Psoas muscle (tissue), 8 donors: ENCODE data around the gene JPT2. TPM values are rescaled to one million over a fixed set of nuclear protein-coding genes. Genes with fewer than 3 reads are reported as not detected.

Experiments
- ATAC-seq, 4 donors: fragments of 200-7000 bp; cut with Tn5 transposase; one replicate each; pipeline ENCODE4 v1.9.1; 2020; ENCODE audit warnings: moderate library complexity in 3 of 4, mild to moderate bottlenecking in 2 of 4
- DNase-seq, 2 donors: peaks; one replicate each; pipeline ENCODE4 v3.0.0-alpha.2; 2020
- H3K27ac ChIP-seq: fragments of 200-600 bp; one replicate; pipeline ENCODE4 v1.8.0; 2022
- H3K27me3 ChIP-seq, 3 donors: fragments of 200-600 bp in 1 of 3; one replicate each; pipeline versions ENCODE4 v1.6.1 to v1.8.0; 2013 to 2022; ENCODE audit warnings: low read length in 2 of 3, mild to moderate bottlenecking in 2 of 3, moderate library complexity in 1 of 3; ENCODE audit not compliant: insufficient read depth in 3 of 3
- H3K36me3 ChIP-seq, 2 donors: fragments of 200-600 bp in 1 of 2; one replicate each; pipeline versions ENCODE4 v1.6.1 to v1.8.0; 2013 to 2022; ENCODE audit warnings: low read depth in 1 of 2, mild to moderate bottlenecking in 1 of 2, moderate library complexity in 1 of 2; ENCODE audit not compliant: insufficient read depth in 1 of 2
- H3K4me1 ChIP-seq: fragments of 200-600 bp; one replicate; pipeline ENCODE4 v1.8.0; 2022
- H3K4me3 ChIP-seq: fragments of 200-600 bp; one replicate; pipeline ENCODE4 v1.8.0; 2022; ENCODE audit warnings: mild to moderate bottlenecking
- H3K9me3 ChIP-seq: fragments of 200-600 bp; one replicate; pipeline ENCODE4 v1.8.0; 2022
- CTCF ChIP-seq: fragments of 200-600 bp; IDR thresholded peaks from one replicate; pipeline ENCODE4 v1.8.0; 2022; ENCODE audit warnings: antibody characterized with exemption
- WGBS, 3 donors: extraction: QIAGEN DNeasy Blood & Tissue Kit; methylation state at CpG; one replicate each; pipeline versions ENCODE4 v1.1.6 to v1.1.7; 2013; 5-methylcytosine and 5-hydroxymethylcytosine counted together
- intact Hi-C, 2 donors: fragments of 100-400 bp; cut with DNase I; formaldehyde crosslinking; loops; one replicate each; pipeline versions ENCODE4 v1.11.0 to v1.14.2; 2022
- polyA plus RNA-seq, 3 donors: library from polyadenylated mRNA; stranded (reverse); fragments of 200-250 nt; gene quantifications; one replicate each; pipeline ENCODE4 v1.2.3, GENCODE V29; 2013
- total RNA-seq, 4 donors: library from RNA; stranded (reverse); fragmentation: NEBNext Ultra II Directional in 2 of 4; extraction: Animal tissue kit (Norgen Biotek cat#: 25700) in 2 of 4; gene quantifications; one replicate each; pipeline versions ENCODE4 v1.2.1 to v1.2.4, GENCODE V29; 2021 to 2023
- donor health status: healthy with polysubstance abuse.
- donor health status: DM: no; HTN: no; CAD: no; lungs with moderate emphysema.
- donor health status: Bipolar disorder and iron deficiency.
- donor health status: healthy.
- donor health status: DM: yes; HTN: yes; CAD: no.
- donor health status: DM: no; HTN: no; CAD: no.
- donor health status: DM: no; HTN: no; CAD: no.
- donor health status: DM: yes; HTN: yes; CAD: no.

Gene JPT2
- total and polyA plus RNA-seq, 7 donors = 14.4 to 30.6 (median 24.1) TPM

- ATAC-seq (peak; percentile 34 to 52 (median 43)), DNase-seq (no peak)
- peak; percentile 78 for TF ChIP-seq CTCF
- Histone ChIP-seq H3K4me3 (no peak overlapping the region), H3K27me3 (no peaks in the 10 kb centered on the region), H3K36me3 (peaks cover 0 to 31% of the 10 kb centered on the region in 2 donors), H3K27ac (peak overlapping the region; percentile 75), H3K4me1 (peaks cover 24% of the 10 kb centered on the region), H3K9me3 (no peaks in the 10 kb centered on the region)
- WGBS, 3 donors = 53 to 59% (median 56%) methylated on average over 6 of the region's 6 CpGs
- intact Hi-C loops = no loop called here
These were observed 45.5 kb downstream of the JPT2 start for GRCh38 chr16:1723450-1724147.

- no peaks in the 10 kb centered on the region for H3K9me3 ChIP-seq
- H3K4me1 ChIP-seq = peaks cover 24% of the 10 kb centered on the region
- 90 to 93% (median 91%) methylated on average over 12 of the region's 12 CpGs for WGBS, 3 donors
- TF ChIP-seq CTCF = no peak
- no peak overlapping the region for H3K4me3 ChIP-seq
- peaks cover 0 to 38% of the 10 kb centered on the region in 2 donors for H3K36me3 ChIP-seq
- H3K27ac ChIP-seq = no peak overlapping the region
- DNase-seq = no peak
- no peaks in the 10 kb centered on the region for H3K27me3 ChIP-seq
- intact Hi-C loops = no loop called here
- no peak for ATAC-seq
These were observed 46.4 kb downstream of the JPT2 start for GRCh38 chr16:1724491-1724890.

GRCh38 chr16:1726661-1727502, 48.8 kb downstream of the JPT2 start:
- no peak for TF ChIP-seq CTCF
- Histone ChIP-seq H3K36me3 (peaks cover 0 to 59% of the 10 kb centered on the region in 2 donors), H3K27me3 (no peaks in the 10 kb centered on the region), H3K27ac (no peak overlapping the region), H3K4me3 (no peak overlapping the region), H3K9me3 (no peaks in the 10 kb centered on the region), H3K4me1 (peaks cover 16% of the 10 kb centered on the region)
- DNase-seq (no peak), ATAC-seq (no peak)
- intact Hi-C loops = no loop called here
- 94 to 95% (median 95%) methylated on average over 32 of the region's 32 CpGs for WGBS, 3 donors

GRCh38 chr16:1727651-1728624, 49.9 kb downstream of the JPT2 start:
- no peak for TF ChIP-seq CTCF
- 86 to 90% (median 89%) methylated on average over 35 to 37 of the region's 37 CpGs for WGBS, 3 donors
- H3K36me3 ChIP-seq = peaks cover 0 to 70% of the 10 kb centered on the region in 2 donors
- H3K27me3 ChIP-seq = no peaks in the 10 kb centered on the region
- H3K4me1 ChIP-seq = peaks cover 9% of the 10 kb centered on the region
- no peak for ATAC-seq
- DNase-seq = no peak
- H3K27ac ChIP-seq = no peak overlapping the region
- no peaks in the 10 kb centered on the region for H3K9me3 ChIP-seq
- H3K4me3 ChIP-seq = no peak overlapping the region
- intact Hi-C loops = no loop called here
